Nucleus accumbens (tissue), 56 donors: ENCODE measurements around the gene KIF16B.
A peak's percentile ranks its signal among the peaks of the same experiment; 100 is the strongest.
"Not testable (repeated sequence)": the region's sequence is repeated elsewhere in the genome, so short reads cannot be mapped to it uniquely, and the experiment has no call there.

Source experiments
- DNase-seq, 56 donors: peaks; one replicate each; lab custom pipeline; 2025; lab: John Stamatoyannopoulos, UW

Gene KIF16B

DNA sequence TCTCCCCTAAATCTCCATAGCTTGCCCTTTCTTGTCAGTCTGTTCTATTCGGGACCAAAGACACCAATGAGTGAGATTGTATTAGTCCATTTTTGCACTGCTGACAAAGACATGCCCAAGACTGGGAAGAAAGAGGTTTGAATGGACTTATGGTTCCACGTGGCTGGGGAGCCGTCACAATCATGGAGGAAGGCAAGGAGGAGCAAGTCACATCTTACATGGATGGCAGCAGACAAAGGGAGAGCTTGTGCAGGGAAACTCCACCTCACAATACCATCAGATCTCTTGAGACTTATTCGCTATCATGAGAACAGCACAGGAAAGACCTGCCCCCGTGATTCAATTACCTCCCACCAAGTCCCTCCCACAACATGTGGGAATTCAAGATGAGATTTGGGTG, 133.7 kb downstream of the KIF16B start:
- DNase-seq = not testable (repeated sequence)

- no peak for DNase-seq
Observed at GRCh38 chr20:16438100-16438499, 135.1 kb downstream of the KIF16B start.

- DNase-seq = no peak
Observed at GRCh38 chr20:16437387-16437996, 135.8 kb downstream of the KIF16B start.

DNA sequence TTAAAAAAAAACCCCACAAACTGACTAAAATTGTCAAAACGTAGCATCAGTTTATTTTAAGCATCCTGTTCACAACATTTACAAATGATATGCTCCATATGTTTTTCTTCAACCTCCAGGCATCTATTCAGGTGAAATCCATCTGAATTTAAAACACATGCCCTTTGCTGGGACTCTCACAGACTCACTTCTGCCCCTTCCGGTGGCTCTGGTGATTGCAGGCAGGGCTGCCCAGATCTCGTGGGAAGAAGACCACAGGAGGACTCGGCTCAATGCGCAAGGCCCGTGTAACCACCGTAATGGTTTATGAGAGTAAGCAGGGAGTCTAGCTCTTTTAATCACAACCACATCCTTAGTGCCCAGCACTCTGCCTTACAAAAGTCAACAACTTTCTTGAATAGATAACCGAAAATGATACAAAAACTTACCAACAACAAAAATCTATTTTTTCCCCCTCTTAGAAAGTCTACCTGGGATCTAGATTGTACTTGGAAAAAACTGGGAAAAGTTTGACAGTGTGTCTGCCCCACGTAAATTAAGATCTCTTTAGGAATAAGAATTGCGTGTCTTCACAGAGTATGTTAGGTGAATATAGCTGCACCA, 139.1 kb downstream of the KIF16B start:
- peak in 10 of 56 donors; percentile 0 to 27 (median 6) for DNase-seq

- DNase-seq = no peak
Observed at GRCh38 chr20:16433293-16433580, 140.0 kb downstream of the KIF16B start.

DNA sequence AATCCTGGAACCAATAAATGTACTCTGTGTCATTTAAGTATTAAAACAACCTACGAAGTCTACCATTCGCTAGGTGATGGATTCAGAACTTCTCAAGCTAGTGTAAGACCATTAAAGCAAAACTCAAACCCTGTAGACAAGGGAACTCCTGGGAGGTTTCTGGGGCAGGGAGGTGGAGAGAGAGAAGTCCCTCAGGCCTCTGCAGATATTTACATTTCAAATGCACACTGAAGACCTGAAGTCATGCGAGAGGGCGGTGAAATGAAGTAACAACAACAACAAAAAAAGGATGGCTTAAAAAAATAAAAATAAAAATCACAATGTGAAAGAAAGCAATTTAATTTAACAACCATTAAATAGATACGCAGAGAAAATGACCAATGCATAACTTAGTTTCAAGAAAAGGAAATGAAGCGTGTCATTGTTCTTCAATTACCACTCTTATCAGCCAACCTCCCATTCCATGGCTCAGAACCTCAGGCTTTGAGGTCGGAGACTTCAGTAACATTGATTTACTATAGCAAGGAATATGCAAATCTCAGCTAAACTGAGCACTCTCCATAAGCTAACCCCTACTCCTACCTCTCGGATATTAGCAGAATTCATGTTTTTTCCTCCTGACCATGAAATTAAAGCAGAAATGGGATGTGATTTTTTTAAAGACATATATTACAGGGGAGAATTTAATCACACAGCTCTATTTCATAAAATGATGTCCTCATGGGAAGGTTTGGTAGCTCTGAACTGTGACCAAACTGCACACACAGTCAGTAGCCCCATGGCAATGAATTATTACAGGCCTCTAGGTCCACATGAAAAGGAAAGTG, 140.6 kb downstream of the KIF16B start:
- no peak for DNase-seq

DNA sequence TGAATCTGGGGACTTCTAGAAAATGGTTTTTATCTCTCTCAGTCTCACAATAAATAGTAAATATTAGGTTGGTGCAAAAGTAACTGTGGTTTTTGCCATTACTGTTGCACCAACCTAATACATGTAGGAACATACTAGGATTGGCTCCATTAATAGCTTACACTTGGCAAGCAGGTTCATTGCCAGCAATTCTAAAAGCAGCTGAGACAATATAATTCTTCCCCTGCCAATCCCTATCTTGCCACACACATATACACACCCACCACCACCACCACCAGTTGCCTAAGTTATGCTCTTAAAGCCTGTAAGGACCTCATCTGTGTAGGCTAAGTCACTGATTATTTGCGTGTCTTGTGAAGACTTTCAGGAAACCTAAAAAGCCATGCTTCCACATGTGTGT, 145.1 kb downstream of the KIF16B start:
- no peak for DNase-seq

- no peak for DNase-seq
Observed at GRCh38 chr20:16427571-16427970, 145.7 kb downstream of the KIF16B start.

- DNase-seq = no peak
Observed at GRCh38 chr20:16424780-16425179, 148.5 kb downstream of the KIF16B start.

- DNase-seq = no peak
Observed at GRCh38 chr20:16423311-16424212, 149.7 kb downstream of the KIF16B start.

DNA sequence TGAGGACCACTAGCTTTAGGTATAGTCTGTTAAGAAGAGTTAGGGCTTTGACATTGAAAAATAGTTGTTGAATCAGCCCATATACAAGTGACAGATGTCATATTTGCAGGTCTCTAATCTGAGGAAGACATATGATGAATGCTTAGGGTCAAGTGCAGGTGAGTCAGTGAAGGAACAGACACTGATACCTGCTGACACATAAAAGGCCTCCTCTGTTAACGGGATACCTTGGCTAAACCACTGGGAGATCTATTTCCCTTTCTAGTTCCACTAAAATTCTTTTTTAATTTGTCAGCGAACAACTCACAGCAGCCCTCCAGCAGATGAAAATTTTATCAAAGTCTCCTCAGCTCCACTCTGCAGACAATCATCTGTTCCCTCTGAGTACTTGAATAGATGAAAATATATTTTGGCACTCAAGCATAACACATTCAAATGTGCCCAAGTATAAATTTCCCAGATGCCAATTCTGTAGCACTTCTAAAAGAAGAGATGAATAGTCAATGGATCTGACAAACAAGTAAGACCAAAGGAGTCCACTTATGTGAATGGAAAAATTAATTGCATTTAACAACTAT, 154.0 kb downstream of the KIF16B start:
- no peak for DNase-seq

DNA sequence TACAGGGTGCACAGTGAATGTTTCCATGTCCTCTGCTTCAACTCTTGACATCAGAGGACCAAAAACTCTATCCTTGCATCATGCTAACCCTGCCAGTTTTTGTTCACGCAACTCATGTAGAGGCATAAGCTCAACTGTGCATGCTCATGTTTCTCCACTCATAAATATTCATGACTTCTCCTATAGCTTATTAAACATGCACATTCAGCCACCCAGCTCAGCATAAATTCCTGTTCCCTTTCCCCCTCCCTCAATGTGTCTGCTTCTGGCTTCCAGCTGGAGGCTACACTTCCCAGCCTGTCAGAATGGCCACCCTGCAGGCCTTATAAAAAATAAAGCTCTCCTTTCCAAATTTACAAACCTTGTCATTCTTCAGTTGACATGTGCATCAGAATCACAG, 154.6 kb downstream of the KIF16B start:
- DNase-seq = no peak

GRCh38 chr20:16417001-16417400, 156.2 kb downstream of the KIF16B start:
- no peak for DNase-seq

DNA sequence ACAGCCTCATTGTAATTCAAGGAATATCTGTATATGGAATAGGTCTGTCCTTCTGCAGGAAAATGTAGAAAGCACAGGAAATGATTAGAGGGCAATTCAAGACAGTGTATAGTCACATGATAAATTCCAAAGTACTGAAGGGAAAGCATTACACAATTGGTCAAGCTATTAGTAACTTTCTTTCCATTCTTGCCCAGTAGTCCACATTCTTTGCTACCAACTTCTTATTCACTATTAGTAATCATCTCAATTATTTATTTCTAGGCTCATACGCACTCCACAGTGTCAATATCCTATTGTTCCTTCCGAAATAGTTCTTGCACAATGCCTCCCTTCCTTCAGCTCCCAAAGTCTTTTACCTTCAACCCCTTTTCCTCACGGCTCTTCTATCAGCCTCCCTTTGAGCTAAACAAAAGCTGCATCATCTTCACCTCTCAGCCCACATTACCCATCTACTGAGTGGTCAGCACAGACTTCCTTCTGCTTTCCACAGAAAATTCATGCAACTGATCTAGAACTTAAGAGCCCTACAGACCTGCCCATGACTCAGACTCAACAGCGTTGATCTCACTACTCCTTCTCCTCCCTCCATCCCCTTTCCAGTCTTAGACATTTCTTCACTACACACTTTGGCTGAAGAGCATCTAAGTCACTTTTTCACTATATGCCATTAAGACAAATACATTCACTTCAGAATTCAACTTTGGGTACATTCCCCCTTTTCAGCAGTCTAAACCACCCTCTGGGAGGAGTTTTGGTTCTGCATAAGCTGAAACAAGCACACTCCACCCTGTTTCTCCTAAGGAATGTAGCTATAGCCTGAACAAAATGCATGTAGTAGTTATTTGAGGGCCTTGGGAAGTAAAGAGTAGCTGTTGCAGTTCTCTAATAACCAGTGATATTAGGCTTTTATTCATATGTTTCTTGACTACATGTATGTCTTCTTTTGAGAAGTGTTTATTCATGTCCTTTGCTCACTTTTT, 157.9 kb downstream of the KIF16B start:
- DNase-seq = no peak

DNA sequence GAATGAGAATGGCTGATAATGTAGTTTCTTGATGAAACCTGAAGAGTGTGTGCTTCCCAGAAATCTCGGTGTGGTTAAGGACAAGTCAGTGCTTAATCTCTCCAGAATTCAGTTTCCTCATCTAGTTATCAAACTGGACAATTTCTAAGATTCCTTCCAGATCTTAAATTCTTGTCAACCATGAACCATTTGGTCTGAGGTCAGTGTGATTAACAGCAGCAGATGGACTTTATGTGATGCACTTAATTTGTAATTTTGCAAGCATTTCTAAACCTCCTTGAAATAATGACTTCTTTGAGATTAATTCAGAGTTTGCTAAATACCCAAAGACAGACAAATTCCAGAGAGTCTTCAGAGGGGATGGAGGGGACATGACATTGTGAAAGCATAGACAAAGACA, 160.3 kb downstream of the KIF16B start:
- no peak for DNase-seq

GRCh38 chr20:16411361-16411760, 161.9 kb downstream of the KIF16B start:
- DNase-seq = no peak

DNA sequence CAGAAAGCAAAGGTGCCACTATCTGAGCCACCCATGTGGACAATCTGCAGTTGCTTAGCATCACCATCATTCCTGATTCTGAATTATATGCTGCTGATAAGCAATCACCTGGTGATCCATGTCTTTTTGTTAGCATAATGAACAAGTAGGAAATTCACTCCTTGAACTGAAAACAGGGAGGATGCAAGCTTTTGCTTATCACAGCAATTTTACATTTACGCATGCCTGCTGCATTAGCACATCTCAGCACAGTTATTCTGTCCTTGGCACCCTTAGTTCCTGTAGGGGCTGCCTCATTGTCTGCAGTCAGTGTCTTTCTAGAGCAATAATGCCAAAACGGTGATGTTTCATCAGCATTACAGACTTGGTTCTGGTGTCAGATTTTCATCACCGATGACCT, 162.6 kb downstream of the KIF16B start:
- no peak for DNase-seq

- DNase-seq = no peak
Observed at GRCh38 chr20:16408981-16409380, 164.3 kb downstream of the KIF16B start.
